Endometrium (tissue), 2 donors: ENCODE measurements around the gene TOX2.

Experiments
- FAIRE-seq: peaks from 2 replicates; lab custom pipeline; 2012; peaks lifted over from hg19 to GRCh38; lab: Jason Lieb, UNC
- donor health status: control.
- donor health status: control.

Gene TOX2

GRCh38 chr20:43916073-43916880 lies 1.6 kb downstream of the TOX2 start:
- no peak for FAIRE-seq

GRCh38 chr20:43916881-43917371 lies 2.3 kb downstream of the TOX2 start:
- no peak for FAIRE-seq

DNA sequence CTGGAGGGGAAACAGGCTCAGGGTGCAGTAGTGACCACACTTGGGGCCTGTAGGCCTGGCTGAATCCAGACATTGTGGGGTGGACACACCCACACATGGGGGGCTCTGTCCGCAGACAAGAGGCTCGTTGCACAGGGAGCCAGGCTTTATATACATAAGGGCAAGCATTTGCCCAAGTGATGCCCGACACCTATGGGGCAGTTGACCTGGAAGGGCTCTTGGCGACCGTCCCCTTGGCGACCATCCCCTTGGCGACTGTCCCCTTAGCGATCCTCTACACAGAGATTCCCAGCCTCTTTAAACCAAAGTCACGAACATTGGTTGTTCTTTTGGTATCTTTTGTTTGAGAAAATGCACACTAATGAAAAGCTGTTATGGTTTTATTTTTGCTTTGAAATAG lies 2.7 kb downstream of the TOX2 start:
- FAIRE-seq: no peak

DNA sequence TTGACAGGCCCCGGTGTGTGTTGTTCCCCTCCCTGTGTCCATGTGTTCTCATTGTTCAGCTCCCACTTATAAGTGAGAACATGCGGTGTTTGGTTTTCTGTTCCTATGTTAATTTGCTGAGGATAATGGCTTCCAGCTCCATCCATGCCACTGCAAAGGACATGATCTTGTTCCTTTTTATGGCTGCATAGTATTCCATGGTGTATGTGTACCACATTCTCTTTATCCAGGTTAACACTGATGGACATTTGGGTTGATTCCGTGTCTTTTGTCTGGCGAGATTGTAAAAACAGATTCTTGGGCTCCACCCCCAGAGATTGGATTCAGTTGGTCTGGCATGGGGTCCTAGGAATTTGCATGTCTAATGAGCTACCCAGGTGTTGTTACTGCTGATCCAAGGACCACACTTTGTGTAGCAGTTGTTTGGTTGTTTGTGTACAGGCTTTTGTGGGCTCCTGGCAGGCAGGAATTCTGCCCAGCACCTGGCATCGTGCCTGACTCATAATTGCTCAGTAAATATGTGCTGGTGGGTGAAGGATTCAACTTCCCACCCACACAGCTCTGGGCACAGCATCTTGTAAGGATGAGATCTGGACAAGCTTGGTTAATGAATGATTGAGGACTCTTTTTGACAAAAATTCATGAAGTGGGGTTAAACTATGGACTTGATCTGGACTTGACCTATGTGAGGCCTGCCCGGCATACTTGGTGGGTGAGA lies 5.2 kb downstream of the TOX2 start:
- no peak for FAIRE-seq

GRCh38 chr20:43920797-43921196 lies 6.1 kb downstream of the TOX2 start:
- no peak for FAIRE-seq

DNA sequence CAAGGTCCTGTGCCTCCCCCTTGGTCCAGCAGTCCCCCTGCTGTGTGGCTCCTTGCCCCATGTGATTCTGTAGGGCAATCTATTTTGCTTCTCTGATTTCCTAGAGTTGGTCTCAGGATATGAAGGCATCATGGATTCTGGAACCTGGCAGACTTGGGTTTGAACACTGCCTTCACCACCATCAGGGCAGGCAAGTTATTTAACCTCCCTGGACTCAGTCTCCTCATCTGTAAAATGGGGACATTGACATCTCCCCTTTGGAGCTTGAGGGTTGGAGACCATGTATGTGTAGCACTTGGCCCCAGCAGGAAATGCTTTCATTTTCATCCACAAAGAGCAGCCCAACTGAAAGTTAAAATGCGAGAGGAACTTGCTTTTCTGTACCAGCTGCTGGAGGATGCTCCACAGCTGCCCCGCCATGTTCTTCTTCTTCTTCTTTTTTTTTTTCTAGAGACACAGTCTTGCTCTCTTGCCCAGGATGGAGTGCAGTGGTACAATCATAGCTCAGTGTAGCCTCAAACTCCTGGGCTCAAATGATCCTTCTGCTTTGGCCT lies 6.7 kb downstream of the TOX2 start:
- FAIRE-seq: no peak

DNA sequence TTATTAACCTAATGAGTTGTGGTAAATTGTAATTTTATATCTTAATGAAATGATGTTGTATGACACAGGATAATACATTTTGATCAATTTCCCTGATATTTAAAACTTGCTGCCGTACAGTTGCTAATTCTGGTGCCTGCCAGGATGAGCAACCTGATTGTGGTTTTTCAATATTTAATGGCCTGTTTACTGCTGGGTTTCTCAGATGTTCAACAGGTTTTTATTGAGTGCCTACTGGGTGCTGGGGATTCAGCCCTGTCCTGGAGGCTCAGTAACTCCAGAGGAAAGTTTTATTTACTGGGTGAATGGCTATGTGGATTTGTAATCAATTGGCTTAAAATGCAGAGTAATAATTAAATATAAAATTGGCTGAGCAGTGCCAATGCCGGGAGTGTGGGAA lies 8.0 kb downstream of the TOX2 start:
- no peak for FAIRE-seq

- FAIRE-seq: no peak
These were observed 8.7 kb downstream of the TOX2 start for GRCh38 chr20:43923322-43923721.

- no peak for FAIRE-seq
These were observed 9.3 kb downstream of the TOX2 start for GRCh38 chr20:43923917-43924316.

DNA sequence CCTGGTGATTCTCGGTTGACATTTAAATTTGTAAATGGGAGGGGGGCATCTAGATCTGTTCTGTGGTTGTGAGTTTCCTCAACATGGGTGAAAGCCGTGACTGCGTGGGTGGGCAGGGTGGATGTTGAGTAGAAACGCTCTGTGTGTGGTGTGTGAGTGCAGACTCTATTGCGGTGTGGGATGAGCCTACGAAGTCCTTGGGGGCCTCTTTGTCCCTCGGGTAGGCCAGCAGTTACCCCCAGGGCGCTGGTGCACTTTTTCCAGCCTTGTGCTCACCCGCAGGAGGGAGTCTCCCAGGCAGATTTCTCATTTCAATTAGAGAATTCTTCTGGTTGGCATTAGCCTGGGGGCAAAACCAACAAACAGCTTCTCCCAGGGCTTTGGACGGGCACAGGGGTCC lies 10.6 kb downstream of the TOX2 start:
- FAIRE-seq: no peak

DNA sequence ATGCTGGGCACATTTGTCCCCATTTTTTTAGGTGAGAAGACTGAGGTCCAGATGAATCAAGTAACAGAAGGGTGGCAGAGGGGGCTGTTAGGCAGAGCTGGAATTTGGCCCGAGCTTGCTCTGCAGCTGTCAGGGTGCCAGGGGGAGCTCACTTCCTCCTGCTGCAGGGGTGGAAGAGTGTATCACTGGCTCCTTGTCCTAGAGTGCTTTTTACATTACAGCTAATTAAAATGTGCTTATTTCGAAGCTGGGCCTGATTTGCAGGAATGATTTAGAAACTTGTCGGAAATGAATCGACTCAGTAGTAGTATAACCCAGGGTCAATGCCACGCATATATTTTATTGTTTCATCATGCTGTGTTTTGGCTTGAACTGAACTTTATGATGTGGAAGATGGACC lies 11.1 kb downstream of the TOX2 start:
- no peak for FAIRE-seq

GRCh38 chr20:43926287-43927050 lies 11.8 kb downstream of the TOX2 start:
- FAIRE-seq: no peak

DNA sequence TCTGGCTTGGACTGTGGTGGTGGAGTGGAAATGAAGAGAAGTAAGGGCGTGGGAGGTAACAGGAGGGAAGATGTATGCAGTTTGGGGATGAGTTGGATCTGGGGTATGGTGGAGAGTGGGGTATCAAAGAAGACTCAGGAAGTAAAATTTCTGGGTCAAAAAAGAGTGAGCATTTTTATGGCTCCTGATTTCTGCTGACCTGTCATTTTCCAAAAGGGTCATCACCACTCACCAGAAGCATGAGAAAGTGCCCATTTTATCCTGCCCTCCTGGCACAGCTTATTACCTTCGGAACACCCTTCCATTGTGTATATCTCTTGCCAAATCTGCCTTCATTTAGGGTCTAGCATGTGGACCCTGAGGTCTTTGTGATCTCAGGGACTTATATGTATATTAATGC lies 17.3 kb downstream of the TOX2 start:
- FAIRE-seq: no peak

- FAIRE-seq: no peak
These were observed 20.2 kb downstream of the TOX2 start for GRCh38 chr20:43934833-43935232.

DNA sequence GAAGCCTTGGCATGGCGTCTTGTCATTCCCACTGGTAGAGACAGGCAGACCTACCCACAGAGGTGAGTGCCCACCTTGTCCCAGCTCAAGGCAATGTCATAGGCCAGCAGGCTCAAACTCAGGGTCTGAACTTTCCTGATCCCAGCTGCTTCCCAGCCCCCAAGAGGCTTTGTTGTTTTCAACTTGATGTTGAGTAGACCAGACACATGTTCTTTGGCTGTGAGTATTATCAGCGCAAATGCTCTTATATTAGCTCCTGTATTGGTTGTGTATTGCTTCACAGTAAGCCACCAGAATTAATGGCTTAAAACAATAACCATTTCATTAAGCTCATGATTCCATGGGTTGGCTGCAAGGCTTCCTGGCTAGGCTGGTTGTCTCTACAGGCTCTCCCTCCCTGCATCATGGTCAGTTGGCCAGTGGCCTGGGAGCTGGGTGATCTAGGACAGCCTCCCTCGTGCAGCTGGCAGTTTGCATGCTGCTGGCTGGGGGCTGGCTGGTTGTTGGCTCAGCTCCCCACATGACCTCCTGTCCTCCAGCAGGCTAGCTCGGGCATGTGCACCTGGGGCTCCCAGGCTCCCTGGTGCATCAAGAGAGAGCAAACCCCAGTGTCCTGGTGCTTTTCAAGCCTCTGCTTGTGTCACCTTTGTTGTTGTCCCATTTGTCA lies 21.6 kb downstream of the TOX2 start:
- FAIRE-seq: no peak

DNA sequence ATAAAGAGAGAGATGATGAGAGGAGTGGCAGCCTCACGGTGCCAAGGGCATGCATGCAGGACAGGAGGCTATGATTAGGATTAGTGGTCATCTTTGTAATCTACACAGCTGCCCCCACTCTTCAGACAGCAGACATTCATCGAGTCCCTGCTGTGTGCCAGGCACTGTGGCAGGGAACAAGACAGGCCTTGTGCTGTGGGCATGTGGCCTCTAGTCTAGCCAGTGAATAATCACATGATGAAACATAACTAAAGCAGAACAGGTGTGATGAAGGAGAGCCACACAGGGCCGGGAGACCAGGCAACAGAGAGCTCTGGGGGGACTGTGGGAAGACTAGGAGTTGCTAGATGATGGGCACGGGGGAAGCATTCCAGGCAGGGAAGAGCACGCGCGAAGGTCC lies 22.2 kb downstream of the TOX2 start:
- no peak for FAIRE-seq

- FAIRE-seq: no peak
These were observed 22.9 kb downstream of the TOX2 start for GRCh38 chr20:43937591-43937990.

- no peak for FAIRE-seq
These were observed 23.5 kb downstream of the TOX2 start for GRCh38 chr20:43938017-43938655.

- no peak for FAIRE-seq
These were observed 24.5 kb downstream of the TOX2 start for GRCh38 chr20:43938932-43939761.

DNA sequence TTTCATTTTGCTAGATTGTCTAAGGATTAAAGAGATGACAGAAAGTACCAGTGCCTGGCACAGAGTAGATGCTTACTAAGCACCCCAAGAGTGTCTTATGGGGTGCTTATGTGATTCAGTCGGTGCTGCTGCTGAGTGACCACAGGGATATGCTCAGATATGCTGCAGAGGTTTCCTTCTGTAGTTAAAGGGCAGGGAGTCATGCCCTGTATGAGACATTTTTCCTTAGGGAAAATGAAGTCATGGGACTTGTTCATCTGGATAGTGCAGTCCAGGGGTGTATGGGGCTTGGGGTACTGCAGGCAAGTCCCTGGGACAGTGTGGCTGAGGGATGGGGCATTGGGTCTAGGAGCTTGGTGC lies 25.1 kb downstream of the TOX2 start:
- no peak for FAIRE-seq
